H1 (cell line): ENCODE measurements around the gene ZNF692. TPM values are rescaled to one million over a fixed set of nuclear protein-coding genes. Genes with fewer than 3 reads are reported as not detected.

Experiments used
- CTCF ChIA-PET: fragments of 300-600 bp; sonication (Branson Sonifier 250); formaldehyde crosslinking; loops from one replicate; lab custom pipeline; 2021; ENCODE audit not compliant: partially characterized antibody; lab: Charles Lee
- POLR2A ChIA-PET: fragments of 300-600 bp; sonication (Branson Sonifier 250); formaldehyde crosslinking; loops from one replicate; lab custom pipeline; 2021; ENCODE audit warnings: inconsistent platforms; ENCODE audit not compliant: partially characterized antibody; lab: Charles Lee
- DNase-seq, 2 experiments: peaks; one replicate each; pipeline versions ENCODE4 v3.0.0 to v3.0.0-alpha.2; 2010 to 2022; ENCODE audit warnings: low spot score in 2 of 2, low read depth in 1 of 2, mixed read lengths in 1 of 2
- FAIRE-seq: peaks from 2 replicates; lab custom pipeline; 2011; peaks lifted over from hg19 to GRCh38; lab: Jason Lieb, UNC
- H2AFZ ChIP-seq: 2 replicates; pipeline ENCODE4 v1.8.1; 2012; ENCODE audit warnings: low read length, inconsistent platforms
- H2AK5ac ChIP-seq: 2 replicates; pipeline ENCODE4 v1.6.1; 2013; ENCODE audit warnings: low read depth, low read length
- H2BK120ac ChIP-seq: replicated peaks from 2 replicates; pipeline ENCODE3; 2013; ENCODE audit warnings: low read depth, low read length, inconsistent platforms
- H2BK12ac ChIP-seq: 2 replicates; pipeline ENCODE4 v1.6.1; 2013; ENCODE audit warnings: low read depth, low read length
- H2BK15ac ChIP-seq: 2 replicates; pipeline ENCODE4 v1.6.1; 2013; ENCODE audit warnings: low read length
- H2BK20ac ChIP-seq: 2 replicates; pipeline ENCODE4 v1.6.1; 2013; ENCODE audit warnings: low read length
- H2BK5ac ChIP-seq: 2 replicates; pipeline ENCODE4 v1.6.1; 2013; ENCODE audit warnings: low read depth, low read length
- H3K14ac ChIP-seq: 2 replicates; pipeline ENCODE4 v1.6.1; 2013; ENCODE audit warnings: inconsistent platforms; ENCODE audit not compliant: insufficient read length
- H3K18ac ChIP-seq: 2 replicates; pipeline ENCODE4 v1.6.1; 2013; ENCODE audit warnings: low read length; ENCODE audit errors: extremely low read depth
- H3K23ac ChIP-seq: 2 replicates; pipeline ENCODE4 v1.6.1; 2013; ENCODE audit warnings: inconsistent platforms; ENCODE audit not compliant: insufficient read length
- H3K23me2 ChIP-seq: 2 replicates; pipeline ENCODE4 v1.6.1; 2013; ENCODE audit warnings: low read depth, low read length
- H3K27ac ChIP-seq: 2 replicates; pipeline ENCODE4 v1.6.1; 2011; ENCODE audit warnings: low read depth, low read length, inconsistent platforms
- H3K27me3 ChIP-seq, 4 experiments: replicated peaks in 1 of 4; 1 replicate in 1 of 4; 2 replicates in 3 of 4; pipeline versions ENCODE4 v1.6.1 to v1.8.1; 2011 to 2013; ENCODE audit warnings: low read length in 3 of 4, mild to moderate bottlenecking in 3 of 4, inconsistent platforms in 2 of 4, mixed read lengths in 2 of 4, moderate library complexity in 1 of 4; ENCODE audit not compliant: control insufficient read depth in 3 of 4, insufficient read depth in 3 of 4; ENCODE audit errors: extremely low read depth in 1 of 4
- H3K36me3 ChIP-seq, 4 experiments: 2 replicates each; pipeline versions ENCODE4 v1.6.1 to v1.8.1; 2011 to 2013; ENCODE audit warnings: mild to moderate bottlenecking in 4 of 4, low read length in 3 of 4, moderate library complexity in 2 of 4, control low read depth in 1 of 4, inconsistent platforms in 1 of 4; ENCODE audit not compliant: insufficient read depth in 4 of 4, control insufficient read depth in 2 of 4
- H3K4ac ChIP-seq: replicated peaks from 2 replicates; pipeline ENCODE3; 2013; ENCODE audit warnings: low read length, low read depth, mixed read lengths, inconsistent platforms; ENCODE audit not compliant: insufficient read length
- H3K4me1 ChIP-seq, 4 experiments: replicated peaks in 1 of 4; 1 replicate in 1 of 4; 2 replicates in 3 of 4; pipeline versions ENCODE4 v1.6.1 to v1.8.1; 2011 to 2013; ENCODE audit warnings: low read length in 3 of 4, inconsistent platforms in 2 of 4, mixed read lengths in 1 of 4; ENCODE audit not compliant: insufficient read depth in 4 of 4, control insufficient read depth in 3 of 4
- H3K4me2 ChIP-seq, 2 experiments: 2 replicates each; pipeline versions ENCODE4 v1.6.1 to v1.8.1; 2011 to 2013; ENCODE audit warnings: low read depth in 2 of 2, low read length in 2 of 2, control low read depth in 1 of 2, inconsistent platforms in 1 of 2, mild to moderate bottlenecking in 1 of 2; ENCODE audit not compliant: insufficient read depth in 1 of 2
- H3K4me3 ChIP-seq, 4 experiments: fragments of 200-600, 300-600 bp in 1 of 4; sonication (generic), shearing (Covaris generic), sonication (Bioruptor Twin) in 1 of 4; 2 replicates each; pipeline versions ENCODE4 v1.5.1 to v1.8.1; 2011 to 2016; ENCODE audit warnings: low read length in 4 of 4, low read depth in 3 of 4, control low read depth in 2 of 4, inconsistent platforms in 2 of 4, mild to moderate bottlenecking in 2 of 4, mixed read lengths in 1 of 4, moderate library complexity in 1 of 4; ENCODE audit not compliant: insufficient read depth in 2 of 4; ENCODE audit errors: extremely low read depth in 1 of 4
- H3K56ac ChIP-seq: replicated peaks from 2 replicates; pipeline ENCODE3; 2013; ENCODE audit warnings: low read depth, mild to moderate bottlenecking, mixed read lengths, low read length, inconsistent platforms; ENCODE audit not compliant: insufficient read length
- H3K79me1 ChIP-seq: 2 replicates; pipeline ENCODE4 v1.6.1; 2013; ENCODE audit warnings: low read depth, low read length, control low read depth
- H3K79me2 ChIP-seq, 2 experiments: 2 replicates each; pipeline versions ENCODE4 v1.6.1 to v1.8.1; 2012 to 2013; ENCODE audit warnings: low read length in 2 of 2, mild to moderate bottlenecking in 2 of 2, inconsistent platforms in 1 of 2; ENCODE audit not compliant: insufficient read depth in 2 of 2, control insufficient read depth in 1 of 2
- H3K9ac ChIP-seq, 4 experiments: replicated peaks in 1 of 4; 1 replicate in 1 of 4; 2 replicates in 3 of 4; pipeline versions ENCODE4 v1.6.1 to v1.8.1; 2011 to 2013; ENCODE audit warnings: low read depth in 3 of 4, low read length in 3 of 4, control low read depth in 2 of 4, mild to moderate bottlenecking in 2 of 4, moderate library complexity in 2 of 4, inconsistent platforms in 1 of 4; ENCODE audit errors: extremely low read depth in 1 of 4
- H3K9me3 ChIP-seq, 2 experiments: 2 replicates each; pipeline versions ENCODE4 v1.6.1 to v1.8.1; 2012 to 2013; ENCODE audit warnings: mild to moderate bottlenecking in 2 of 2, moderate library complexity in 2 of 2, control low read depth in 1 of 2, inconsistent platforms in 1 of 2, low read depth in 1 of 2, low read length in 1 of 2, mixed read lengths in 1 of 2; ENCODE audit not compliant: insufficient read depth in 2 of 2
- H4K20me1 ChIP-seq, 2 experiments: replicated peaks in 1 of 2; 2 replicates each; pipeline versions ENCODE3 to v1.8.1; 2011 to 2013; ENCODE audit warnings: inconsistent platforms in 2 of 2, low read length in 2 of 2, mild to moderate bottlenecking in 1 of 2; ENCODE audit not compliant: insufficient read depth in 2 of 2, control insufficient read depth in 1 of 2
- H4K5ac ChIP-seq: 2 replicates; pipeline ENCODE4 v1.6.1; 2013; ENCODE audit warnings: low read length, low read depth, mixed read lengths, inconsistent platforms; ENCODE audit not compliant: insufficient read length
- H4K8ac ChIP-seq: 2 replicates; pipeline ENCODE4 v1.8.0; 2013; ENCODE audit warnings: mild to moderate bottlenecking, moderate library complexity, low read length, inconsistent platforms; ENCODE audit not compliant: insufficient read depth; ENCODE audit errors: extremely low read depth
- H4K91ac ChIP-seq: replicated peaks from 2 replicates; pipeline ENCODE3; 2013; ENCODE audit warnings: low read length, mixed read lengths, inconsistent platforms; ENCODE audit not compliant: insufficient read length
- BCL11A ChIP-seq, 2 experiments: IDR thresholded peaks; one replicate each; pipeline ENCODE4 v1.6.1; 2011; ENCODE audit warnings: low read depth in 2 of 2, low read length in 2 of 2, mild to moderate bottlenecking in 2 of 2
- CEBPB ChIP-seq: IDR thresholded peaks from 2 replicates; pipeline ENCODE4 v1.6.1; 2012; ENCODE audit warnings: low read depth, low read length
- CREB1 ChIP-seq: IDR thresholded peaks from 2 replicates; pipeline ENCODE4 v1.6.1; 2012; ENCODE audit warnings: inconsistent platforms
- GABPA ChIP-seq: IDR thresholded peaks from 2 replicates; pipeline ENCODE4 v1.6.1; 2011; ENCODE audit warnings: mild to moderate bottlenecking, low read length, moderate library complexity, borderline replicate concordance; ENCODE audit not compliant: insufficient read depth
- JUN ChIP-seq: IDR thresholded peaks from 2 replicates; pipeline ENCODE4 v1.6.1; 2011; ENCODE audit warnings: low read depth, mild to moderate bottlenecking, improper control_type of control experiment, low read length
- RAD21 ChIP-seq, 2 experiments: IDR thresholded peaks in 1 of 2; conservative IDR thresholded peaks in 1 of 2; 2 replicates each; pipeline ENCODE4 v1.6.1; 2011; ENCODE audit warnings: low read depth in 2 of 2, low read length in 2 of 2, improper control_type of control experiment in 1 of 2, inconsistent platforms in 1 of 2, mild to moderate bottlenecking in 1 of 2, moderate library complexity in 1 of 2
- RNF2 ChIP-seq: fragments of 200-900, 300-1000 bp; sonication (generic); IDR thresholded peaks from 2 replicates; pipeline ENCODE4 v1.7.1; 2016; ENCODE audit warnings: borderline replicate concordance, low read depth, mild to moderate bottlenecking, antibody characterized with exemption, low read length; ENCODE audit not compliant: poor library complexity, severe bottlenecking; ENCODE audit errors: missing control alignments
- SAP30 ChIP-seq: fragments of 300-600 bp; sonication (generic); IDR thresholded peaks from 2 replicates; pipeline ENCODE4 v1.7.1; 2012; ENCODE audit warnings: low read length, moderate library complexity, mild to moderate bottlenecking, inconsistent platforms; ENCODE audit not compliant: insufficient read depth, insufficient replicate concordance
- SIX5 ChIP-seq: IDR thresholded peaks from 2 replicates; pipeline ENCODE4 v1.6.1; 2011; ENCODE audit warnings: mild to moderate bottlenecking, low read depth, low read length
- TEAD4 ChIP-seq: IDR thresholded peaks from 2 replicates; pipeline ENCODE4 v1.6.1; 2012; ENCODE audit warnings: low read depth, low read length, inconsistent platforms, mixed read lengths
- WGBS, 2 experiments: shearing (Covaris generic) in 1 of 2; methylation state at CpG; one replicate each; pipeline versions ENCODE4 v1.1.6 to v1.1.7; 2013 to 2015; ENCODE audit warnings: low lambda C conversion rate in 2 of 2, mixed read lengths in 2 of 2, inconsistent platforms in 1 of 2, low coverage in 1 of 2, missing lambda C conversion rate in 1 of 2; ENCODE audit not compliant: insufficient replicate concordance in 2 of 2, insufficient coverage in 1 of 2, insufficient read length in 1 of 2; ENCODE audit errors: extremely low coverage in 1 of 2, missing lambda C conversion rate in 1 of 2; 5-methylcytosine and 5-hydroxymethylcytosine counted together
- polyA plus RNA-seq, 7 experiments: library from polyadenylated mRNA; depleted of rRNA in 3 of 7; stranded (reverse) in 5 of 7; unstranded in 2 of 7; fragments of >200 nt in 5 of 7; fragments of 200-250 nt in 2 of 7; gene quantifications; 1 replicate in 5 of 7; 2 replicates in 1 of 7; 4 replicates in 1 of 7; pipeline versions ENCODE4 v1.2.1 to v1.2.3, GENCODE V29; 2011 to 2013; ENCODE audit warnings: missing spikeins in 2 of 7, mixed read lengths in 2 of 7
- total RNA-seq: library from RNA; stranded (reverse); fragmentation: NEBNext Ultra II Directional; extraction: Animal tissue kit (Norgen Biotek cat#: 25700); gene quantifications from 2 replicates; pipeline ENCODE4 v1.2.1, GENCODE V29; 2021
- TF ChIP-seq, protein P1 (sequence below), 3 experiments: IDR thresholded peaks; 1 replicate in 2 of 3; 2 replicates in 1 of 3; pipeline versions ENCODE4 v1.5.1 to v1.6.1; 2011; ENCODE audit warnings: low read length in 3 of 3, mild to moderate bottlenecking in 3 of 3, inconsistent platforms in 2 of 3, low read depth in 1 of 3, moderate library complexity in 1 of 3; ENCODE audit not compliant: insufficient read depth in 1 of 3; ENCODE audit errors: control extremely low read depth in 1 of 3

Gene ZNF692
- total and polyA plus RNA-seq, 2 of the 8 experiments (the other 6 are each of a cell fraction or from before 2014, with no cell fraction given) = 38.4 to 52.3 TPM

DNA sequence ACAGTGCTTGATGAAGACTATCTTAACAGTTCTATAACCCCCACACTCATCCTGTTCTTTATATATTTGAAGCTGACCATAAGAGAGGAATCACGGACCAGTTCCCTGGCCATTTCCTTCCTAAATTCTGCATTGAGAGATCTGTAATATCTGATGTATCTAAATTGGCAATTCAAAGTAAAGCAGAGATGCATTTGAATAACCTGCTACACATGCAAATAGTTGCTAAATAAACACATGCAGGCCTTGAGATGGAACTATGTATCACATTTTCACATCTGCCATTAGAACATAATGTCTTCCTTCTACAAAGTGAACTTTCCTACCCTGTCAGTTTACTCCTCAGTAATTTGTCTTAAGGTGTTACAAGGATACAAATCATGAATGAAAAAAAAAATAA is 26.8 kb upstream of the ZNF692 start:
- Histone ChIP-seq H3K27me3 (no peaks in the 10 kb centered on the region), H3K36me3 (no peaks in the 10 kb centered on the region), H2BK12ac (no peak overlapping the region), H3K4me2 (no peak overlapping the region), H3K9me3 (no peaks in the 10 kb centered on the region), H2BK120ac (no peak overlapping the region), H2BK15ac (no peak overlapping the region), H3K56ac (no peak overlapping the region), H2BK5ac (no peak overlapping the region), H3K4me3 (no peak overlapping the region), H4K5ac (no peak overlapping the region), H3K18ac (no peak overlapping the region), H3K79me1 (no peaks in the 10 kb centered on the region), H4K8ac (no peak overlapping the region), H2BK20ac (no peak overlapping the region), H3K23ac (no peak overlapping the region), H3K14ac (no peak overlapping the region), H4K20me1 (peaks cover 0 to under 1% of the 10 kb centered on the region in 2 experiments), H3K4ac (no peak overlapping the region), H2AFZ (no peak overlapping the region), H2AK5ac (no peak overlapping the region), H3K27ac (no peak overlapping the region), H4K91ac (no peak overlapping the region), H3K9ac (no peak overlapping the region), H3K4me1 (peaks cover 0 to 2% (median 0%) of the 10 kb centered on the region in 4 experiments; a peak in 1 of 7 replicates), H3K23me2 (peaks cover 4% of the 10 kb centered on the region; the same call in 1 of the 2 replicates), H3K79me2 (no peaks in the 10 kb centered on the region)
- peak; percentile 24 for FAIRE-seq
- CTCF ChIA-PET = interaction anchor here (1.1 to 4.3 kb wide), 6 partner anchors 12 to 26 kb away, joined by 3 to 29 read pairs (median 4); partner anchors contain the start of gene PGBD2
- no peak for DNase-seq
- POLR2A ChIA-PET = interaction anchor here (1.0 to 1.3 kb wide), 2 partner anchors 12 to 27 kb away, joined by 5 to 6 read pairs; no protein-coding TSS in a partner anchor
- 84% methylated on average over 1 of the region's 1 CpG; no CpG with 5 or more reads in 1 of the 2 experiments for WGBS, 2 experiments
- TF ChIP-seq TEAD4 = no peak
- no peak for TF ChIP-seq BCL11A (IDR thresholded peaks at IDR 0.05; ENCODE audit: low read depth in 2 of 2, low read length in 2 of 2)
- TF ChIP-seq RAD21 (IDR thresholded peaks at IDR 0.05 in 1 of 2, conservative IDR thresholded peaks at IDR 0.05 in 1 of 2; ENCODE audit: low read depth in 2 of 2, low read length in 2 of 2) = no peak
- TF ChIP-seq CREB1 = no peak
- no peak for TF ChIP-seq SIX5
- no peak for TF ChIP-seq JUN
- TF ChIP-seq SAP30 = no peak
- no peak for TF ChIP-seq RNF2
- TF ChIP-seq, protein P1, sequence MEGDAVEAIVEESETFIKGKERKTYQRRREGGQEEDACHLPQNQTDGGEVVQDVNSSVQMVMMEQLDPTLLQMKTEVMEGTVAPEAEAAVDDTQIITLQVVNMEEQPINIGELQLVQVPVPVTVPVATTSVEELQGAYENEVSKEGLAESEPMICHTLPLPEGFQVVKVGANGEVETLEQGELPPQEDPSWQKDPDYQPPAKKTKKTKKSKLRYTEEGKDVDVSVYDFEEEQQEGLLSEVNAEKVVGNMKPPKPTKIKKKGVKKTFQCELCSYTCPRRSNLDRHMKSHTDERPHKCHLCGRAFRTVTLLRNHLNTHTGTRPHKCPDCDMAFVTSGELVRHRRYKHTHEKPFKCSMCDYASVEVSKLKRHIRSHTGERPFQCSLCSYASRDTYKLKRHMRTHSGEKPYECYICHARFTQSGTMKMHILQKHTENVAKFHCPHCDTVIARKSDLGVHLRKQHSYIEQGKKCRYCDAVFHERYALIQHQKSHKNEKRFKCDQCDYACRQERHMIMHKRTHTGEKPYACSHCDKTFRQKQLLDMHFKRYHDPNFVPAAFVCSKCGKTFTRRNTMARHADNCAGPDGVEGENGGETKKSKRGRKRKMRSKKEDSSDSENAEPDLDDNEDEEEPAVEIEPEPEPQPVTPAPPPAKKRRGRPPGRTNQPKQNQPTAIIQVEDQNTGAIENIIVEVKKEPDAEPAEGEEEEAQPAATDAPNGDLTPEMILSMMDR (IDR thresholded peaks at IDR 0.05; ENCODE audit: control extremely low read depth in 1 of 3, insufficient read depth in 1 of 3, low read depth in 1 of 3, low read length in 3 of 3) = no peak
- no peak for TF ChIP-seq GABPA
- no peak for TF ChIP-seq CEBPB
